Activated gamma-delta T cell treated with anti-CD3 and anti-CD28 coated beads, Interleukin-2, amount 50 U/mL, for 16 hours (primary cell): Measurements from ENCODE around the gene NMB.

Source experiments
- DNase-seq: peaks from one replicate; pipeline ENCODE4 v3.0.0-alpha.2; 2020; ENCODE audit warnings: low read depth

Gene NMB

GRCh38 chr15:84611631-84612030, 46.4 kb downstream of the NMB start:
- DNase-seq = no peak

GRCh38 chr15:84609818-84610525, 48.0 kb downstream of the NMB start:
- no peak for DNase-seq

- no peak for DNase-seq
Observed at GRCh38 chr15:84608707-84609284, 49.2 kb downstream of the NMB start.

GRCh38 chr15:84606653-84607120, 51.3 kb downstream of the NMB start:
- DNase-seq = no peak

- no peak for DNase-seq
Observed at GRCh38 chr15:84605554-84605882, 52.5 kb downstream of the NMB start.
